OCI-LY7 (cell line): ENCODE results near the gene PCGF3.

ENCODE experiments used
- EZH2phosphoT487 ChIP-seq: fragments of 200-600 bp; sonication (generic); IDR thresholded peaks from 2 replicates; pipeline ENCODE4 v1.6.1; 2018; ENCODE audit warnings: low read depth, borderline replicate concordance, mild to moderate bottlenecking, mixed run types, antibody characterized with exemption, low read length, moderate library complexity, mixed read lengths
- TF ChIP-seq, protein P1 (sequence below): fragments of 200-600 bp; sonication (generic); conservative IDR thresholded peaks from 2 replicates; pipeline ENCODE4 v1.5.1; 2014; ENCODE audit warnings: mild to moderate bottlenecking, antibody characterized with exemption, low read length, moderate library complexity, mixed read lengths

DNA sequence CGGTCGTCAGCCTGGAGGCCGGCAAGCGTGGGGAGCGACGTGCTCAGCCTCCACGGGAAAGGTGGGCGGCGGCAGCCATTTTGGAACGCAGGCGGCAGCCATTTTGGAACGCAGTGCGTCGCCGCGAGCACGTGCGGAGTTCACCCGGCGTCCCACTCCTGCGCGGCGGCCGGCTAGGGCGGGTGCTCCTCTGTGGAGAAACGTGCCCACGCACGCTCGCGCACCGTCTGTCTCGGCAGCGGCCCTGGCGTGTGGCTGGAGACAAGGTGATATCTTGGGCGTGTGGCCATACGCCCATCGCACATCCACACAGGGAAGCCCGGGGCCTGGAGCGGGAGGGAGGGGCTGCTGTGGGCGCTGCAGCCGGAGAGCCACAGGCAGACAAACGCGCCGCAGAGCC lies 99.2 kb downstream of the PCGF3 start:
- TF ChIP-seq, protein P1, sequence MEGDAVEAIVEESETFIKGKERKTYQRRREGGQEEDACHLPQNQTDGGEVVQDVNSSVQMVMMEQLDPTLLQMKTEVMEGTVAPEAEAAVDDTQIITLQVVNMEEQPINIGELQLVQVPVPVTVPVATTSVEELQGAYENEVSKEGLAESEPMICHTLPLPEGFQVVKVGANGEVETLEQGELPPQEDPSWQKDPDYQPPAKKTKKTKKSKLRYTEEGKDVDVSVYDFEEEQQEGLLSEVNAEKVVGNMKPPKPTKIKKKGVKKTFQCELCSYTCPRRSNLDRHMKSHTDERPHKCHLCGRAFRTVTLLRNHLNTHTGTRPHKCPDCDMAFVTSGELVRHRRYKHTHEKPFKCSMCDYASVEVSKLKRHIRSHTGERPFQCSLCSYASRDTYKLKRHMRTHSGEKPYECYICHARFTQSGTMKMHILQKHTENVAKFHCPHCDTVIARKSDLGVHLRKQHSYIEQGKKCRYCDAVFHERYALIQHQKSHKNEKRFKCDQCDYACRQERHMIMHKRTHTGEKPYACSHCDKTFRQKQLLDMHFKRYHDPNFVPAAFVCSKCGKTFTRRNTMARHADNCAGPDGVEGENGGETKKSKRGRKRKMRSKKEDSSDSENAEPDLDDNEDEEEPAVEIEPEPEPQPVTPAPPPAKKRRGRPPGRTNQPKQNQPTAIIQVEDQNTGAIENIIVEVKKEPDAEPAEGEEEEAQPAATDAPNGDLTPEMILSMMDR = no peak
- no peak for TF ChIP-seq EZH2phosphoT487
